Measurements from ENCODE around the gene LTBP1.

DNA sequence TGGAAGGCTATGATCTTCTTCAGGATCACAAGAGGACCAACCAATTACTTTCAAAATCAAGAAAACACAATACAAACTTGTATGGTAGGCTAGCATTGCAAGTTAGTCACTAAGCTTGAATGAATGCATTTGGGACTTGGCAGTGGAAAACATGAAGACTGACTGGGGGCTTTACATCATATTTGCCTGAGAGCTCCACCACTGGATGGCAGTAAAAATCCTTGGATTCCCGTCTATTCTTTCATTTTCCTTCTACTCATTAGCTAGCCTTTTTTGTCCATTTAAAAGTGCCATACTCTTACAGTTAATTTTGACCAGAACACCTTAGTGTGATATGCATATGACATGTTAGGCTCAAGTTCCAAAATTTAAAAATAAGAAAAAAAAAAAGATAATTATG lies 466.2 kb downstream of the LTBP1 start:
- TF ChIP-seq TAF1 (IDR thresholded peaks at IDR 0.05; ENCODE audit: low read depth) (no peak), EGR1 (IDR thresholded peaks at IDR 0.05) (no peak), NFIC (IDR thresholded peaks at IDR 0.05) (no peak)

Data from Ishikawa (cell line).